GM06990 (cell line): ENCODE results near the gene LGMN.
A peak's percentile ranks its signal among the peaks of the same experiment; 100 is the strongest.
"Not testable (repeated sequence)": the region's sequence is repeated elsewhere in the genome, so short reads cannot be mapped to it uniquely, and the experiment has no call there.

ENCODE experiments used
- DNase-seq: peaks from one replicate; pipeline ENCODE4 v3.0.0-alpha.2; 2011; ENCODE audit not compliant: insufficient read length; ENCODE audit errors: extremely low read depth
- H3K27me3 ChIP-seq: replicated peaks from 2 replicates; pipeline ENCODE4 v1.6.0; 2011; ENCODE audit warnings: low read length; ENCODE audit not compliant: control insufficient read depth, insufficient read depth
- H3K36me3 ChIP-seq: 2 replicates; pipeline ENCODE4 v1.5.1; 2011; ENCODE audit warnings: low read length; ENCODE audit not compliant: control insufficient read depth, insufficient read depth
- H3K4me3 ChIP-seq: replicated peaks from 2 replicates; pipeline ENCODE4 v1.5.1; 2011; ENCODE audit warnings: low read depth, mild to moderate bottlenecking, control low read depth, low read length
- CTCF ChIP-seq: IDR thresholded peaks from 2 replicates; pipeline ENCODE4 v1.5.1; 2011; ENCODE audit warnings: low read length, control low read depth, mild to moderate bottlenecking, inconsistent platforms; ENCODE audit not compliant: insufficient read depth, poor library complexity, severe bottlenecking

The LGMN gene

GRCh38 chr14:92685784-92686355, 62.6 kb downstream of the LGMN start:
- Histone ChIP-seq H3K27me3 (no peaks in the 10 kb centered on the region), H3K4me3 (no peak overlapping the region), H3K36me3 (peaks cover 6% of the 10 kb centered on the region)
- no peak for TF ChIP-seq CTCF
- DNase-seq: no peak

- Histone ChIP-seq H3K27me3 (no peaks in the 10 kb centered on the region), H3K4me3 (no peak overlapping the region), H3K36me3 (peaks cover 6% of the 10 kb centered on the region)
- TF ChIP-seq CTCF: no peak
- DNase-seq: no peak
These were observed 63.4 kb downstream of the LGMN start for GRCh38 chr14:92684801-92685560.

- no peak for DNase-seq
- Histone ChIP-seq H3K4me3 (no peak overlapping the region), H3K36me3 (peaks cover 6% of the 10 kb centered on the region), H3K27me3 (no peaks in the 10 kb centered on the region)
- no peak for TF ChIP-seq CTCF
These were observed 65.4 kb downstream of the LGMN start for GRCh38 chr14:92683041-92683440.

GRCh38 chr14:92680781-92681650, 67.4 kb downstream of the LGMN start:
- TF ChIP-seq CTCF: peak; percentile 97
- H3K36me3 ChIP-seq: peaks cover 3% of the 10 kb centered on the region
- DNase-seq: peak; percentile 67
- no peak overlapping the region for H3K4me3 ChIP-seq
- H3K27me3 ChIP-seq: no peaks in the 10 kb centered on the region

GRCh38 chr14:92680330-92680729, 68.1 kb downstream of the LGMN start:
- H3K36me3 ChIP-seq, H3K27me3 ChIP-seq, DNase-seq: not testable (repeated sequence)

GRCh38 chr14:92679246-92679645, 69.2 kb downstream of the LGMN start:
- Histone ChIP-seq H3K27me3 (no peaks in the 10 kb centered on the region), H3K4me3 (no peak overlapping the region), H3K36me3 (no peaks in the 10 kb centered on the region; the same call in none of the 2 replicates)
- TF ChIP-seq CTCF: no peak
- DNase-seq: no peak

More at GRCh38 chr14:92680330-92680729, 68.1 kb downstream of the LGMN start:
- not testable (repeated sequence) for H3K4me3 ChIP-seq
